ENCODE results near the gene TRAM2.

DNA sequence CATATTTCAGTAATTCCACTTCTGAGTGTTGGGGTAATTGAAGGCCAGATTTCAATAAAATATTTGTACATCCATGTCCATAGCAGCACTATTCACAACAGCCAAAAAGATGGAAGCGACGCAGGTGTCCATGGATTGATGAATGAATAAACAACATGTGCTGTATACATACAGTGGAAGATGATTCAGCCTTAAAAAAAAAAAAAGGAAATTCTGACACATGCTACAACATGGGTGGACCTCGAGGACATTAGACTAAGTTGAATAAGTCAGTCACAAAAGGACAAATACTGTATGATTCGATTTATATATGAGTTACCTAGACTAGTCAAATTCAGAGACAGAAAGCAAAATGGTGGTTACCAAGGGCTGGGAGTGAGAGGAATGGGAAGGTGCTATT lies 57.2 kb downstream of the TRAM2 start:
- no peak for TF ChIP-seq POLR2A (IDR thresholded peaks at IDR 0.05)
- TF ChIP-seq, protein P1, sequence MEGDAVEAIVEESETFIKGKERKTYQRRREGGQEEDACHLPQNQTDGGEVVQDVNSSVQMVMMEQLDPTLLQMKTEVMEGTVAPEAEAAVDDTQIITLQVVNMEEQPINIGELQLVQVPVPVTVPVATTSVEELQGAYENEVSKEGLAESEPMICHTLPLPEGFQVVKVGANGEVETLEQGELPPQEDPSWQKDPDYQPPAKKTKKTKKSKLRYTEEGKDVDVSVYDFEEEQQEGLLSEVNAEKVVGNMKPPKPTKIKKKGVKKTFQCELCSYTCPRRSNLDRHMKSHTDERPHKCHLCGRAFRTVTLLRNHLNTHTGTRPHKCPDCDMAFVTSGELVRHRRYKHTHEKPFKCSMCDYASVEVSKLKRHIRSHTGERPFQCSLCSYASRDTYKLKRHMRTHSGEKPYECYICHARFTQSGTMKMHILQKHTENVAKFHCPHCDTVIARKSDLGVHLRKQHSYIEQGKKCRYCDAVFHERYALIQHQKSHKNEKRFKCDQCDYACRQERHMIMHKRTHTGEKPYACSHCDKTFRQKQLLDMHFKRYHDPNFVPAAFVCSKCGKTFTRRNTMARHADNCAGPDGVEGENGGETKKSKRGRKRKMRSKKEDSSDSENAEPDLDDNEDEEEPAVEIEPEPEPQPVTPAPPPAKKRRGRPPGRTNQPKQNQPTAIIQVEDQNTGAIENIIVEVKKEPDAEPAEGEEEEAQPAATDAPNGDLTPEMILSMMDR (IDR thresholded peaks at IDR 0.05), result no peak

Measured in testis (tissue), 2 donors.